ENCODE results near the gene APBA2.

DNA sequence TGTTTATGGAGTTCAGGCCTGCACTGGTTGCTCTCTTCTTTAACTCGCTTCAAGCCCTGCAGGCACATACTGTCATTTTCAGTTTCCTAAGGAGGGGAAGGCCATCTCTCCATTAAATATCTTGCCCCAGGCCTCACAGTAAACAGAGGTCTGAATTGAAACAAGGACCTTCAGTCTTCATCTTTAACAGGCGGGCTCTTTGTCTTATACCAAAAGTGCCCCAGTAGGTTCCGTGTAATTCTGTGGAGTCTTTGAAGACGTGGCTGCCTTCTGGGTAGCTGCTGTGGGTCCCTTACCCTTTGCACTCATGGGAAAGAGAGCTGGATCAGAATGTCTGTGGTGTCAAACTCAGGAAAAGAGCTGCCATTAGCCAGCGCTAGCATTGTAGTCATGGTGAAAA is 161.2 kb downstream of the APBA2 start:
- no peak for TF ChIP-seq CTCF (IDR thresholded peaks at IDR 0.05)
- no peak for TF ChIP-seq POLR2A (IDR thresholded peaks at IDR 0.05)
- TF ChIP-seq POLR2AphosphoS5 (IDR thresholded peaks at IDR 0.05), result no peak
- no peak for TF ChIP-seq EP300 (IDR thresholded peaks at IDR 0.05)

Data from upper lobe of left lung (tissue), 4 donors.